ENCODE measurements around the gene YJEFN3. TPM values are rescaled to one million over a fixed set of nuclear protein-coding genes. Genes with fewer than 3 reads are reported as not detected.

YJEFN3 gene
- total RNA-seq, 2 donors from 2014 or later, result 7.3 to 12.6 TPM

DNA sequence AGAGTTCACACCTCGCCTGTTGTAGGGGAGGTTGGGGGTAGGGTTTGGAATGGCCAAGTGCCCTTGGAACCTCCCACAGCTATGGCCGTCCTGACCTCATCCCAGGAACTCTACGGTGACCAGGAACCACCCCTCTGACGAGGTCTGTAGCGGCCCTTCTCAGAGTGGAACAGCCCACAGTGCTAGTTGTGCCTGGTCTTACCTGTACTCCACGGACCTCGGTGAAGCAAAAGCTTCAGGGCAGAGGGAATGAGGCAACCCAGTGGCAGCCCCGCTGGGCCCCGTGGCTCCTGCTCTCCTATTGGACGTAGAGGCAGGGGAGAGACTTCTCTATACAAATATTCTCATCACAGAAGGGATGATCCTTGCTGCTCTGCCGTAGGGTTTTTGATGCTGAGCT is 20.5 kb upstream of the YJEFN3 start:
- H3K4me1 ChIP-seq (ENCODE audit: control insufficient read depth, insufficient read depth, low read length), result no peaks in the 10 kb centered on the region
- H3K9ac ChIP-seq (ENCODE audit: extremely low read depth, low read length, poor library complexity, severe bottlenecking), result no peak overlapping the region
- no peak overlapping the region for H3K4me3 ChIP-seq (ENCODE audit: low read length)
- Mint-ChIP-seq H3K4me3 (no peak overlapping the region), H3K36me3 (ENCODE audit: low read depth) (peaks cover 38% of the 10 kb centered on the region), H3K27me3 (ENCODE audit: insufficient read depth) (no peaks in the 10 kb centered on the region), H3K4me1 (peaks cover 2% of the 10 kb centered on the region), H3K27ac (no peak overlapping the region), H3K9me3 (no peaks in the 10 kb centered on the region)
- no peak overlapping the region for H3K27ac ChIP-seq (ENCODE audit: low read depth, low read length)
- no peaks in the 10 kb centered on the region for H3K9me3 ChIP-seq (ENCODE audit: control insufficient read depth, low read length)
- H3K27me3 ChIP-seq (ENCODE audit: control insufficient read depth, insufficient read depth, low read length, poor library complexity, severe bottlenecking), result no peaks in the 10 kb centered on the region
- no peak for TF ChIP-seq CTCF (conservative IDR thresholded peaks at IDR 0.05)
- DNase-seq, result no peak
- H3K36me3 ChIP-seq (ENCODE audit: control insufficient read depth, insufficient read depth, low read length), result peaks cover 26% of the 10 kb centered on the region
- 92 to 98% methylated on average over 6 to 11 of the region's 11 CpGs for WGBS, 2 experiments (ENCODE audit: insufficient coverage in 1 of 2, insufficient read length in 1 of 2)

DNA sequence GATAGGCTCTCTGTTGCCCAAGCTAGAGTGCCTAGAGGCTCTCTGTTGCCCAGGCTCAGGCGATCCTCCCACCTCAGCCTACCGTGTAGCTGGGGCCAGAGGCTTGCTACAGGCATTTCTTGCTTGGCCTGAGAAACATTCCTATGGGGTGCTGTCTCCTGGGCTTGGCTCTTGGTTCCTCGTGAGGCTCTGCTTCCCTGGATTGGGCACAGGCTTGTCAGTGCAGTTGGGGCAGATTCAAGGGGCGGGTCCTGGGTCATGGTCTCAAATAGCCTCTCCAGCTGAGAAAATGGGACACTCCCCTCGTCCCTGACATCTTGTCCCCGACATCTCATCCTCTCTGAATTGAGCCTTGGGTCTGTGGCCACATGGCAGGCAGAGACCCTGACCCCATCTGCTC is 18.3 kb upstream of the YJEFN3 start:
- Histone ChIP-seq H3K9me3 (ENCODE audit: control insufficient read depth, low read length) (no peaks in the 10 kb centered on the region), H3K36me3 (ENCODE audit: control insufficient read depth, insufficient read depth, low read length) (peaks cover 8% of the 10 kb centered on the region), H3K4me3 (ENCODE audit: low read length) (no peak overlapping the region), H3K27ac (ENCODE audit: low read depth, low read length) (no peak overlapping the region), H3K4me1 (ENCODE audit: control insufficient read depth, insufficient read depth, low read length) (no peaks in the 10 kb centered on the region), H3K27me3 (ENCODE audit: control insufficient read depth, insufficient read depth, low read length, poor library complexity, severe bottlenecking) (no peaks in the 10 kb centered on the region), H3K9ac (ENCODE audit: extremely low read depth, low read length, poor library complexity, severe bottlenecking) (no peak overlapping the region)
- Mint-ChIP-seq H3K4me1 (peaks cover 2% of the 10 kb centered on the region), H3K36me3 (ENCODE audit: low read depth) (peaks cover 18% of the 10 kb centered on the region), H3K27me3 (ENCODE audit: insufficient read depth) (no peaks in the 10 kb centered on the region), H3K9me3 (no peaks in the 10 kb centered on the region), H3K4me3 (no peak overlapping the region), H3K27ac (no peak overlapping the region)
- peak; percentile 79 for DNase-seq
- 79 to 82% methylated on average over 6 of the region's 6 CpGs for WGBS, 2 experiments (ENCODE audit: insufficient coverage in 1 of 2, insufficient read length in 1 of 2)
- TF ChIP-seq CTCF (conservative IDR thresholded peaks at IDR 0.05), result no peak

DNA sequence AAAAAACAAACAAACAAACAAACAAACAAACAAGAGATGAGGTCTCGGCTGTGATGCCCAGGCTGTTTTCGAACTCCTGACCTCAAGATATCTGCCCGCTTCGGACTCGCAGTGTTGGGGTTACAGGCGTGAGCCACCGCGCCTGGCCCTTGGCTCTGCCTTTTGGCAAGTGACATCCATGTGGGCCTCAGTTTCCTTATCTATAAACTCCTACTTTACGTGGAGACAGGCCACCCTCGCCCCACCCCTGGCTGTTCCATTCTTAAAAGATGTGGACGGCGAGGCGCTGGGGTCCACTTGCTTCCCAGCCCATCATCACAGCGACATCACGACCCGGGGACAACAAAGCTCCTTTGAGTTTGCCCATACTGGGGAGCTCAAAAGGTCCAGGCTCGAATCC is 15.0 kb upstream of the YJEFN3 start:
- no peak overlapping the region for H3K4me3 Mint-ChIP-seq
- peaks cover 9% of the 10 kb centered on the region for H3K36me3 ChIP-seq (ENCODE audit: control insufficient read depth, insufficient read depth, low read length)
- DNase-seq, result no peak
- no peaks in the 10 kb centered on the region for H3K9me3 ChIP-seq (ENCODE audit: control insufficient read depth, low read length)
- H3K27ac Mint-ChIP-seq, result no peak overlapping the region
- peaks cover 5% of the 10 kb centered on the region for H3K36me3 Mint-ChIP-seq (ENCODE audit: low read depth)
- H3K4me1 Mint-ChIP-seq, result no peaks in the 10 kb centered on the region
- H3K4me1 ChIP-seq (ENCODE audit: control insufficient read depth, insufficient read depth, low read length), result no peaks in the 10 kb centered on the region
- H3K9me3 Mint-ChIP-seq, result no peaks in the 10 kb centered on the region
- H3K9ac ChIP-seq (ENCODE audit: extremely low read depth, low read length, poor library complexity, severe bottlenecking), result no peak overlapping the region
- WGBS, 2 experiments (ENCODE audit: insufficient coverage in 1 of 2, insufficient read length in 1 of 2), result 96 to 98% methylated on average over 17 of the region's 17 CpGs
- no peak overlapping the region for H3K4me3 ChIP-seq (ENCODE audit: low read length)
- no peaks in the 10 kb centered on the region for H3K27me3 ChIP-seq (ENCODE audit: control insufficient read depth, insufficient read depth, low read length, poor library complexity, severe bottlenecking)
- TF ChIP-seq CTCF (conservative IDR thresholded peaks at IDR 0.05), result no peak
- no peak overlapping the region for H3K27ac ChIP-seq (ENCODE audit: low read depth, low read length)
- H3K27me3 Mint-ChIP-seq (ENCODE audit: insufficient read depth), result no peaks in the 10 kb centered on the region

Measured in endodermal cell (in vitro differentiated cells).